Endodermal cell (in vitro differentiated cells): ENCODE measurements around the gene PROB1. TPM values are rescaled to one million over a fixed set of nuclear protein-coding genes. Genes with fewer than 3 reads are reported as not detected.

Source experiments
- DNase-seq: peaks from one replicate; pipeline ENCODE4 v3.0.0-alpha.2; 2017
- H3K27ac ChIP-seq: 2 replicates; pipeline ENCODE4 v1.5.1; 2013; ENCODE audit warnings: mild to moderate bottlenecking, low read depth, low read length, moderate library complexity
- H3K27me3 ChIP-seq: 2 replicates; pipeline ENCODE4 v1.6.1; 2013; ENCODE audit warnings: mild to moderate bottlenecking, low read length, moderate library complexity; ENCODE audit not compliant: insufficient read depth, control insufficient read depth, poor library complexity, severe bottlenecking
- H3K36me3 ChIP-seq: 2 replicates; pipeline ENCODE4 v1.7.0; 2013; ENCODE audit warnings: mild to moderate bottlenecking, low read length, moderate library complexity; ENCODE audit not compliant: control insufficient read depth, insufficient read depth
- H3K4me1 ChIP-seq: one replicate; pipeline ENCODE4 v1.7.0; 2013; ENCODE audit warnings: low read length; ENCODE audit not compliant: control insufficient read depth, insufficient read depth
- H3K4me3 ChIP-seq: 2 replicates; pipeline ENCODE4 v1.5.1; 2013; ENCODE audit warnings: mild to moderate bottlenecking, low read length, moderate library complexity
- H3K9ac ChIP-seq: 2 replicates; pipeline ENCODE4 v1.6.1; 2013; ENCODE audit warnings: mild to moderate bottlenecking, low read length, moderate library complexity; ENCODE audit not compliant: poor library complexity, severe bottlenecking; ENCODE audit errors: extremely low read depth
- H3K9me3 ChIP-seq: 2 replicates; pipeline ENCODE4 v1.6.1; 2013; ENCODE audit warnings: mild to moderate bottlenecking, low read length, moderate library complexity; ENCODE audit not compliant: control insufficient read depth
- H3K27ac Mint-ChIP-seq: 2 replicates; pipeline ENCODE4 v1.8.0; 2020; ENCODE audit warnings: mixed read lengths
- H3K27me3 Mint-ChIP-seq: 2 replicates; pipeline ENCODE4 v1.8.0; 2021; ENCODE audit warnings: mild to moderate bottlenecking, mixed read lengths; ENCODE audit not compliant: insufficient read depth
- H3K36me3 Mint-ChIP-seq: 2 replicates; pipeline ENCODE4 v1.8.0; 2020; ENCODE audit warnings: low read depth, mixed read lengths
- H3K4me1 Mint-ChIP-seq: 2 replicates; pipeline ENCODE4 v1.8.0; 2020; ENCODE audit warnings: mixed read lengths
- H3K4me3 Mint-ChIP-seq: 2 replicates; pipeline ENCODE4 v1.8.0; 2020; ENCODE audit warnings: mild to moderate bottlenecking, moderate library complexity, mixed read lengths
- H3K9me3 Mint-ChIP-seq: 2 replicates; pipeline ENCODE4 v1.8.0; 2020; ENCODE audit warnings: mild to moderate bottlenecking, mixed read lengths
- WGBS, 2 experiments: methylation state at CpG; one replicate each; pipeline versions ENCODE4 v1.1.5 to v1.1.7; 2013; ENCODE audit warnings: missing lambda C conversion rate in 2 of 2, mixed read lengths in 1 of 2; ENCODE audit not compliant: insufficient coverage in 1 of 2, insufficient read length in 1 of 2; 5-methylcytosine and 5-hydroxymethylcytosine counted together
- total RNA-seq, 2 donors: library from RNA; stranded (reverse); fragmentation: NEBNext Ultra II Directional in 1 of 2; extraction: Animal tissue kit (Norgen Biotek cat#: 25700) in 1 of 2; gene quantifications; 2 replicates in 1 of 2; 3 replicates in 1 of 2; pipeline ENCODE4 v1.2.1, GENCODE V29; 2021
- TF ChIP-seq, protein P1 (sequence below): fragments of 200-600 bp; sonication (generic); conservative IDR thresholded peaks from 2 replicates; pipeline ENCODE4 v1.5.0; 2021; ENCODE audit warnings: antibody characterized with exemption, mild to moderate bottlenecking

Gene PROB1
- total RNA-seq, 2 donors from 2014 or later: 4.8 to 6.6 TPM

DNA sequence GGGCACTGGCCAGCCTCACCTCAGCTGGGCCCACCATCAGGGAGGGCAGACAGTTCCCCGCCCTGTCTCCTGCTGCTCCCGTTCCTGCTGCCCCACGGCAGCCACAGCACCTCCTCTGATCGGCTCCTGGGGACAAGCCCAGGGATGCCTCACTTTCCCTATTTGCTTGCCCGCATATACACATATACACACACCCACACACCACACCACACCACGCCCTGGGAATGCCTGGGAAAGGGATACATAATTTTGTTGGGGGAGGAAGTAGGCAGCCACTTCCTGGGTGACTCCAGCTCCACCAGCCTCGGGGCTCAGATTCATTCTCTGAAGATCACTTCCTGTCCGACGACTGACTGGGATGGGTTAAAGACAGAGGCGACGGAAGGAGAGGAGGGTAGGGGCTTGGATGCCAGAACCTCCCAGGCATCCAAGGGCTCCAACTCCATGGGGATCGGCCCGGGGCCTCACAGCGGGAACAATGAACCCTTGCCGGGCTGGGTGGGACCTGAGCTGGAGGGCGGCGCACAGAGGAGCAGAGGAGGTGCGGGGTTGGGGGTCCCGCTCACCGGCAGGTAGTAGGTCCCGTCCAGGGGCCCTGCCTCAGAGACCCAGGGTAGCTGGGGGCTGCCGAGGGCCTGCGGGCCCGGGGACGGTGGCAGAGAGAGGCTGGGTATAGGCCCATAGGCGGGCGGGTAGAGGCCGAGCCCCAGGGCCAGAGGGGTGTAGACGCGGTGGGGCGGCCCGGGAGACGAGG is 3.2 kb downstream of the PROB1 start:
- peaks cover 21% of the 10 kb centered on the region for H3K27me3 Mint-ChIP-seq
- Histone ChIP-seq H3K27ac (no peak overlapping the region), H3K4me3 (no peak overlapping the region), H3K36me3 (no peaks in the 10 kb centered on the region), H3K4me1 (peaks cover 2% of the 10 kb centered on the region), H3K9me3 (no peaks in the 10 kb centered on the region), H3K27me3 (peaks cover 23% of the 10 kb centered on the region), H3K9ac (no peak overlapping the region)
- TF ChIP-seq, protein P1, sequence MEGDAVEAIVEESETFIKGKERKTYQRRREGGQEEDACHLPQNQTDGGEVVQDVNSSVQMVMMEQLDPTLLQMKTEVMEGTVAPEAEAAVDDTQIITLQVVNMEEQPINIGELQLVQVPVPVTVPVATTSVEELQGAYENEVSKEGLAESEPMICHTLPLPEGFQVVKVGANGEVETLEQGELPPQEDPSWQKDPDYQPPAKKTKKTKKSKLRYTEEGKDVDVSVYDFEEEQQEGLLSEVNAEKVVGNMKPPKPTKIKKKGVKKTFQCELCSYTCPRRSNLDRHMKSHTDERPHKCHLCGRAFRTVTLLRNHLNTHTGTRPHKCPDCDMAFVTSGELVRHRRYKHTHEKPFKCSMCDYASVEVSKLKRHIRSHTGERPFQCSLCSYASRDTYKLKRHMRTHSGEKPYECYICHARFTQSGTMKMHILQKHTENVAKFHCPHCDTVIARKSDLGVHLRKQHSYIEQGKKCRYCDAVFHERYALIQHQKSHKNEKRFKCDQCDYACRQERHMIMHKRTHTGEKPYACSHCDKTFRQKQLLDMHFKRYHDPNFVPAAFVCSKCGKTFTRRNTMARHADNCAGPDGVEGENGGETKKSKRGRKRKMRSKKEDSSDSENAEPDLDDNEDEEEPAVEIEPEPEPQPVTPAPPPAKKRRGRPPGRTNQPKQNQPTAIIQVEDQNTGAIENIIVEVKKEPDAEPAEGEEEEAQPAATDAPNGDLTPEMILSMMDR: no peak
- H3K4me3 Mint-ChIP-seq: peak overlapping the region; percentile 68
- H3K27ac Mint-ChIP-seq: peak overlapping the region; percentile 44
- no peaks in the 10 kb centered on the region for H3K36me3 Mint-ChIP-seq
- H3K4me1 Mint-ChIP-seq: peaks cover 26% of the 10 kb centered on the region
- WGBS, 2 experiments: 83 to 88% methylated on average over 11 to 33 of the region's 33 CpGs
- no peaks in the 10 kb centered on the region for H3K9me3 Mint-ChIP-seq
- DNase-seq: no peak

DNA sequence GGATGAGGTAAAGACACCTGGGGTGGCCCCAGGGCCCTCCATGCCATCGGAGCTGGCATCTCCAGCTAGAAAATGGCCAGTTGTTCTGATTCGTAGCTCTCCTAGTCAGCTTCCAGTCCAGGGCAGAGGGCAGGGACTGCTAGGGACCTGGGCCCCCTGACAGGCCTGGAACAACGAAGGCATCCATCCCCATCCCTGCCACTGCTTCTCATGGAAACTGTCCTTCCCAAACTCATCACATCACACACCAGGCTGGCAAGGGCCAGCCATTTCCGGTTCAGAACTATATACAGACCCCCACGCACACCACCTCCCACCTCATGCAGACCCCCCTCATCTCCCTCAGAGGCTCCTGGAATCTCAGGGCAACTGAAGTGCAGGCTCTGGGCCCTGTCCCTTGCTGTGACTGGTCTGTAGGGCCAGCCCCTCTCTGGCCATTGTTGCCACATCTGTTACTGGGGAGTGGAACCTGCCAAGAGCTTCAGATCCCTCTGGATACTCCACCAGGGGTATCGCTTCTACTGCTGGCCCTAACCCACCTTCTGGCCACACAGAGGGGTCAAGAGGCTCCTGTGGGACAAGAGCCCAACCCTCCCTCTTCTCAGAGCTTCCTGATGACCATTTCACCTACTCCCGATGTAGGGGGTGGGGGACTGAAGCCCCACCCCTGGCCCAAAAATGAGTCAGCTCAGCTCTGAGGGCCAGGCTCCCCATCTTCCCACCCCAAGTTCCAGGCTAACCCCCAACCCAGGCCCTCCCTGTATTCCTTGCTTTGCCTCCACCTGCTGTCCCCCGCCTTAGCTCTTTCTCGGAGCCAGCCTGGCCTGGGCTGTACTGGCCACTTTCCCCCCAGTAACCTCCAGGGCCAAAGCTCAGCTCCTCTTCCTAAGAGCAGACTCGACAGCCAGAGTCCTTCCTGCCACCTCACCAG is 4.0 kb downstream of the PROB1 start:
- Mint-ChIP-seq H3K27ac (no peak overlapping the region), H3K36me3 (no peaks in the 10 kb centered on the region), H3K4me1 (peaks cover 18% of the 10 kb centered on the region), H3K27me3 (peaks cover 21% of the 10 kb centered on the region), H3K4me3 (peak overlapping the region; percentile 68), H3K9me3 (no peaks in the 10 kb centered on the region)
- peak; percentile 56 for DNase-seq
- Histone ChIP-seq H3K36me3 (no peaks in the 10 kb centered on the region), H3K9me3 (no peaks in the 10 kb centered on the region), H3K27ac (no peak overlapping the region), H3K4me3 (no peak overlapping the region), H3K9ac (no peak overlapping the region), H3K27me3 (peaks cover 23% of the 10 kb centered on the region), H3K4me1 (no peaks in the 10 kb centered on the region)
- 88 to 92% methylated on average over 5 to 10 of the region's 10 CpGs for WGBS, 2 experiments
- TF ChIP-seq, protein P1: no peak

DNA sequence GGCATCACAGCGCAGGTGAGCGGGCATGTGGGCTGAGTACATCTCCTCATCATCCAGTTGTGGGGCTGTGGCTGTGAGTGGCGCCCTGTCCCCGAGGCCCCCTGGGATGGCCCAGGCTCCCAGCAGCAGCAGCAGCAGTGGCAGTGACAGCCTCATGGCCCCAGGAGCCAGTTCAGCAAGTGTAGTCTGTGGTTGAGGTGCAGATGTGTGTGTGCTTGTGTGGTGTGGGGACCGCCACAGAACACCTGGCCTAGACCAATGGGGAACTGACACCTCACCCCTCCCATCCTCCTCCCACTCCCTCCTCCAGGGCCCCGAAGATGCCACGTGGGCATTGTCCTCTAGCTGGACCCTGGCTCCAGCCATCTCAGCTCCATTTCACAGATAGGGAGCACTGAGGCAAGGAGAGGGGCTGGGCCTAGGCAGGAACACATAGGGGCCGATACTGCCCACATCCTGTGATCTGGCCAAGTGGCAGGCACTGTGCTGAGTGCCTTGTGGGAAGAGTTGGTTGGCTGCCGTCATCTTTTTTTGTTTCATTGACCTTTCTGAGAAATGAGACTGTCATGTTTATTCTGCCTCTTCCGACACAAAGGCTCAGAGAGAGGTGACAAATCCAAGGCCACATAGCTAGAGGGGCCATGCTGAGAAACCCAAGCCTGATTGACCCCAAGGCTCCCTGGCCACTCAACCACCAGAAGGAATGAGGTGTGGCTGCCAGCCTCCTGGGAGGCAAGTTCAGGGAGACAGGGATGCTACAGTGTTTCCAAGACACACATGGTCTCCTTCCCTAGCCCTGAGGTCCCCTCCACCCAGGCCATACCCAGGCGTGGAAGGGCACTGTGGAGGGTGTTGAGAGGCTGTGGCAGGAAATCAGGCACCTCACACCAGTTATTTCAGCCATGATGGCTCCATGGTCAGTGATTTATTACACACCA is 4.9 kb downstream of the PROB1 start, which contains the start of gene MZB1:
TSS of gene MZB1 (minus strand) at position 213 of the 938 bp plus-strand sequence. CDS start at position 156, 57 bp downstream.
- Histone ChIP-seq H3K9me3 (no peaks in the 10 kb centered on the region), H3K4me3 (no peak within 1 kb of the TSS), H3K9ac (no peak within 1 kb of the TSS), H3K27me3 (peaks cover 23% of the 10 kb centered on the region), H3K36me3 (no peaks in the 10 kb centered on the region), H3K27ac (no peak within 1 kb of the TSS), H3K4me1 (no peaks in the 10 kb centered on the region)
- H3K27ac Mint-ChIP-seq: no peak within 1 kb of the TSS
- DNase-seq: peak; percentile 47
- H3K4me1 Mint-ChIP-seq: peaks cover 16% of the 10 kb centered on the region
- H3K9me3 Mint-ChIP-seq: no peaks in the 10 kb centered on the region
- TF ChIP-seq, protein P1: no peak
- H3K36me3 Mint-ChIP-seq: no peaks in the 10 kb centered on the region
- no peak within 1 kb of the TSS for H3K4me3 Mint-ChIP-seq
- WGBS, 2 experiments: 88 to 90% methylated on average over 3 to 10 of the region's 11 CpGs
- peaks cover 21% of the 10 kb centered on the region for H3K27me3 Mint-ChIP-seq
